ENCODE results near the gene INSRR. TPM values are rescaled to one million over a fixed set of nuclear protein-coding genes. Genes with fewer than 3 reads are reported as not detected.

The INSRR gene
- total and polyA plus RNA-seq, 9 of the 15 experiments (the other 6 are each of a cell fraction or from before 2014, with no cell fraction given), result 0.03 to 0.18 (median 0.06) TPM; not detected in 3

GRCh38 chr1:156815307-156815826, 43.5 kb downstream of the INSRR start:
- intact Hi-C loops (cut with micrococcal nuclease), result no loop called here
- H3K9me1 ChIP-seq (ENCODE audit: control insufficient read depth, insufficient read depth, low read length), result no peaks in the 10 kb centered on the region
- 63% methylated on average over 5 of the region's 5 CpGs for WGBS (ENCODE audit: insufficient coverage, low coverage, missing lambda C conversion rate)
- peak overlapping the region; percentile 77; the same call in 1 of the 3 replicates for H3K27ac ChIP-seq (ENCODE audit: extremely low read depth, low read depth, low read length)
- no TSS peak for BruUV-seq (replicated peaks)
- peaks cover 22% of the 10 kb centered on the region for H3K79me2 ChIP-seq (ENCODE audit: control insufficient read depth, insufficient read depth, low read length)
- DNase-seq (ENCODE audit: extremely low read depth in 1 of 4, low spot score in 3 of 4) (peak in 3 of 4 experiments; percentile 41 to 50 (median 50)), ATAC-seq (no peak), FAIRE-seq (peak; percentile 35)
- in situ Hi-C loops (cut with MboI), result no loop called here
- ChIA-PET POLR2A (interaction anchor here (0.9 kb wide), 1 partner anchor 74 kb away, joined by 3 read pairs; no protein-coding TSS in a partner anchor), CTCF (ENCODE audit: low intra/inter-chr PET ratio) (interaction anchor here (0.6 kb wide), 1 partner anchor 57 kb away, joined by 4 read pairs; no protein-coding TSS in a partner anchor)
- no peaks in the 10 kb centered on the region for H3K9me3 ChIP-seq (replicated peaks; ENCODE audit: control insufficient read depth, insufficient read depth, low read depth, low read length)
- no peaks in the 10 kb centered on the region for H3K27me3 ChIP-seq (ENCODE audit: control insufficient read depth in 2 of 2, insufficient read depth in 2 of 2, low read length in 2 of 2)
- H3K4me2 ChIP-seq (ENCODE audit: insufficient read depth, low read length), result peak overlapping the region; percentile 83
- peaks cover 50 to 65% of the 10 kb centered on the region in 2 experiments for H3K4me1 ChIP-seq (replicated peaks in 1 of 2; ENCODE audit: control insufficient read depth in 2 of 2, insufficient read depth in 2 of 2, low read length in 2 of 2)
- H4K20me1 ChIP-seq (replicated peaks; ENCODE audit: control insufficient read depth, insufficient read depth, low read length), result no peaks in the 10 kb centered on the region
- no peak for TF ChIP-seq RBM39 (optimal IDR thresholded peaks at IDR 0.05; ENCODE audit: low read depth, low read length)
- 0 out of 6 replicates have a peak, but pooled peaks of 1 of the 3 experiments have one; percentile 9 for TF ChIP-seq CTCF (IDR thresholded peaks at IDR 0.05 in 2 of 3, conservative IDR thresholded peaks at IDR 0.05 in 1 of 3; ENCODE audit: insufficient read depth in 2 of 3, low read depth in 1 of 3, low read length in 3 of 3)
- TF ChIP-seq RBM25 (IDR thresholded peaks at IDR 0.05; ENCODE audit: low read depth, low read length, severe bottlenecking), result peak; percentile 35
- no peak for TF ChIP-seq HNRNPK (IDR thresholded peaks at IDR 0.05; ENCODE audit: low read depth, low read length, poor library complexity, severe bottlenecking)
- peak; percentile 79 for TF ChIP-seq BCOR (IDR thresholded peaks at IDR 0.05)
- TF ChIP-seq CREM (IDR thresholded peaks at IDR 0.05; ENCODE audit: low read depth), result peak; percentile 43; the same call in 1 of the 2 replicates
- no peak for TF ChIP-seq KAT2B (IDR thresholded peaks at IDR 0.05; ENCODE audit: low read depth, low read length)
- TF ChIP-seq ZNF165 (CRISPR knock-in tag; IDR thresholded peaks at IDR 0.05; ENCODE audit: borderline replicate concordance), result 0 out of 2 replicates have a peak, but pooled peaks have one; percentile 23
- peak in 1 of 2 experiments; percentile 17 for TF ChIP-seq E2F6 (IDR thresholded peaks at IDR 0.05; ENCODE audit: borderline replicate concordance in 1 of 2, extremely low read depth in 1 of 2, insufficient read depth in 1 of 2, insufficient read length in 1 of 2, low read depth in 1 of 2, low read length in 1 of 2, poor library complexity in 1 of 2, severe bottlenecking in 1 of 2)
- TF ChIP-seq KDM1A (IDR thresholded peaks at IDR 0.05), result peak; percentile 22 to 38; a peak in 1 of 4 replicates
- no peak for TF ChIP-seq ATF1 (CRISPR knock-in tag; IDR thresholded peaks at IDR 0.05)
- peak; percentile 40; the same call in 1 of the 2 replicates for TF ChIP-seq ATF1 (tag; IDR thresholded peaks at IDR 0.05)
- H2AFZ ChIP-seq (ENCODE audit: low read depth, low read length), result peak overlapping the region; percentile 91; the same call in 1 of the 2 replicates
- peaks cover 16% of the 10 kb centered on the region; the same call in 2 of the 3 replicates for H3K36me3 ChIP-seq (ENCODE audit: control insufficient read depth, insufficient read depth, low read length)
- H3K4me3 ChIP-seq, result no peak overlapping the region
- peak overlapping the region; percentile 58 to 87; a peak in 3 of 4 replicates for H3K9ac ChIP-seq (ENCODE audit: insufficient read depth in 1 of 2, low read depth in 2 of 2, low read length in 2 of 2)

Data from K562 (cell line).